K562 (cell line): ENCODE measurements around the gene ULK1. TPM values are rescaled to one million over a fixed set of nuclear protein-coding genes. Genes with fewer than 3 reads are reported as not detected.

Experiments used
- ATAC-seq: fragments of 200-7000 bp; cut with Tn5 transposase; 3 replicates; pipeline ENCODE4 v1.9.1; 2020; ENCODE audit warnings: moderate library complexity
- BruUV-seq: library from RNA; stranded (reverse); fragments of 400-500 nt; replicated peaks from 2 replicates; lab custom pipeline; 2021; lab: Mats Ljungman, UMichigan
- CTCF ChIA-PET: fragments of 300-600 bp; formaldehyde crosslinking; extraction: SDS; loops from one replicate; lab custom pipeline; 2021; ENCODE audit warnings: low intra/inter-chr PET ratio; lab: Yijun Ruan, JAX
- POLR2A ChIA-PET: fragments of 300-600, 350-650 bp; sonication (Branson Sonifier 250); formaldehyde crosslinking; extraction: SDS; loops from one replicate; lab custom pipeline; 2021; ENCODE audit warnings: antibody characterized with exemption, inconsistent platforms; lab: Yijun Ruan, JAX
- DNase-seq, 4 experiments: peaks; one replicate each; pipeline versions ENCODE4 v3.0.0 to v3.0.0-alpha.2; 2011 to 2018; ENCODE audit warnings: low spot score in 3 of 4, mixed read lengths in 3 of 4; ENCODE audit errors: extremely low read depth in 1 of 4
- FAIRE-seq: peaks from 2 replicates; lab custom pipeline; 2011; peaks lifted over from hg19 to GRCh38; lab: Jason Lieb, UNC
- H2AFZ ChIP-seq: 2 replicates; pipeline ENCODE4 v1.6.0; 2011; ENCODE audit warnings: low read depth, low read length, control low read depth, inconsistent platforms
- H3K27ac ChIP-seq: fragments of 200-600 bp; 3 replicates; pipeline ENCODE4 v1.8.0; 2011; ENCODE audit warnings: low read depth, mild to moderate bottlenecking, control low read depth, inconsistent platforms, low read length, moderate library complexity, mixed read lengths; ENCODE audit errors: extremely low read depth
- H3K27me3 ChIP-seq, 2 experiments: fragments of 300-600 bp in 1 of 2; 2 replicates in 1 of 2; 3 replicates in 1 of 2; pipeline versions ENCODE4 v1.6.0 to v1.8.0; 2011; ENCODE audit warnings: inconsistent platforms in 2 of 2, low read length in 2 of 2, mild to moderate bottlenecking in 1 of 2, mixed read lengths in 1 of 2, moderate library complexity in 1 of 2; ENCODE audit not compliant: control insufficient read depth in 2 of 2, insufficient read depth in 2 of 2
- H3K36me3 ChIP-seq: fragments of 300-600 bp; 3 replicates; pipeline ENCODE4 v1.8.0; 2011; ENCODE audit warnings: mild to moderate bottlenecking, low read length, inconsistent platforms; ENCODE audit not compliant: control insufficient read depth, insufficient read depth
- H3K4me1 ChIP-seq, 2 experiments: fragments of 200-600 bp in 1 of 2; replicated peaks in 1 of 2; 2 replicates in 1 of 2; 3 replicates in 1 of 2; pipeline versions ENCODE4 v1.5.1 to v1.8.0; 2011; ENCODE audit warnings: inconsistent platforms in 2 of 2, low read length in 2 of 2, mild to moderate bottlenecking in 1 of 2, mixed read lengths in 1 of 2, moderate library complexity in 1 of 2; ENCODE audit not compliant: control insufficient read depth in 2 of 2, insufficient read depth in 2 of 2
- H3K4me2 ChIP-seq: 2 replicates; pipeline ENCODE4 v1.6.1; 2011; ENCODE audit warnings: low read length, control low read depth, inconsistent platforms, mixed read lengths; ENCODE audit not compliant: insufficient read depth
- H3K4me3 ChIP-seq: fragments of 200-600 bp; sonication (generic), shearing (Covaris generic); 2 replicates; pipeline ENCODE4 v1.5.1; 2016; ENCODE audit warnings: control low read depth, inconsistent platforms
- H3K79me2 ChIP-seq: fragments of 200-600 bp; 3 replicates; pipeline ENCODE4 v1.8.0; 2011; ENCODE audit warnings: low read length, inconsistent platforms; ENCODE audit not compliant: control insufficient read depth, insufficient read depth
- H3K9ac ChIP-seq, 2 experiments: 2 replicates each; pipeline versions ENCODE4 v1.6.0 to v1.6.1; 2011; ENCODE audit warnings: low read depth in 2 of 2, low read length in 2 of 2, control low read depth in 1 of 2, inconsistent platforms in 1 of 2, mild to moderate bottlenecking in 1 of 2, mixed read lengths in 1 of 2; ENCODE audit not compliant: insufficient read depth in 1 of 2
- H3K9me1 ChIP-seq: one replicate; pipeline ENCODE4 v1.6.0; 2011; ENCODE audit warnings: inconsistent platforms, mild to moderate bottlenecking, low read length, moderate library complexity; ENCODE audit not compliant: control insufficient read depth, insufficient read depth
- H3K9me3 ChIP-seq: replicated peaks from 2 replicates; pipeline ENCODE4 v1.5.1; 2011; ENCODE audit warnings: low read depth, low read length, inconsistent platforms; ENCODE audit not compliant: control insufficient read depth, insufficient read depth
- H4K20me1 ChIP-seq: replicated peaks from 2 replicates; pipeline ENCODE4 v1.6.1; 2011; ENCODE audit warnings: low read length, inconsistent platforms, mixed read lengths; ENCODE audit not compliant: control insufficient read depth, insufficient read depth
- CCNT2 ChIP-seq: IDR thresholded peaks from 2 replicates; pipeline ENCODE4 v1.6.1; 2011; ENCODE audit warnings: borderline replicate concordance, low read depth, mild to moderate bottlenecking, moderate library complexity, mixed read lengths, low read length; ENCODE audit not compliant: insufficient read length; ENCODE audit errors: extremely low read depth
- ESRRA ChIP-seq: fragments of 450-650 bp; IDR thresholded peaks from 2 replicates; pipeline ENCODE4 v1.6.1; 2014; ENCODE audit warnings: low read depth, mild to moderate bottlenecking, moderate library complexity, borderline replicate concordance
- MEF2D ChIP-seq: conservative IDR thresholded peaks from 2 replicates; pipeline ENCODE4 v1.6.1; 2016; ENCODE audit warnings: low read depth, missing genetic modification characterization, missing compliant biosample characterization
- PTRF ChIP-seq: fragments of 450-650 bp; IDR thresholded peaks from 2 replicates; pipeline ENCODE4 v1.6.1; 2016; ENCODE audit warnings: mild to moderate bottlenecking, missing genetic modification characterization, missing compliant biosample characterization
- RBM17 ChIP-seq: fragments of 200-400 bp; formaldehyde crosslinking; IDR thresholded peaks from 2 replicates; pipeline ENCODE4 v1.6.1; 2017; ENCODE audit warnings: low read depth, mild to moderate bottlenecking, low read length, borderline replicate concordance
- SMARCC2 ChIP-seq: fragments of 450-650 bp; IDR thresholded peaks from 2 replicates; pipeline ENCODE4 v1.6.1; 2017; ENCODE audit warnings: antibody characterized with exemption, moderate library complexity, mild to moderate bottlenecking, low read depth
- TFAP4 ChIP-seq: sonication (generic); formaldehyde crosslinking; IDR thresholded peaks from 2 replicates; pipeline ENCODE4 v1.8.0; 2022; ENCODE audit warnings: missing genetic modification reagents, mild to moderate bottlenecking, moderate library complexity, borderline replicate concordance
- ZNF695 ChIP-seq: fragments of 450-650 bp; formaldehyde crosslinking; IDR thresholded peaks from 2 replicates; pipeline ENCODE4 v1.4.0; 2020; ENCODE audit warnings: mild to moderate bottlenecking, moderate library complexity
- WGBS: fragments of 100-300 bp; shearing (Covaris generic); methylation state at CpG from one replicate; pipeline ENCODE4 v1.1.6; 2016; ENCODE audit warnings: low coverage, mixed read lengths; ENCODE audit not compliant: insufficient coverage; ENCODE audit errors: missing lambda C conversion rate; 5-methylcytosine and 5-hydroxymethylcytosine counted together
- in situ Hi-C: fragments of 300-500 bp; cut with MboI; formaldehyde crosslinking; loops from 4 replicates; pipeline ENCODE4 v1.15.0; 2018; ENCODE audit warnings: inconsistent platforms, mixed read lengths
- intact Hi-C: fragments of 100-400 bp; cut with micrococcal nuclease; formaldehyde crosslinking; loops from 2 replicates; pipeline ENCODE4 v1.14.2; 2022
- polyA plus RNA-seq, 8 experiments: library from polyadenylated mRNA; depleted of rRNA in 4 of 8; stranded (reverse) in 5 of 8; unstranded in 3 of 8; fragments of >200 nt; fragmentation: Nextera tagmentation in 2 of 8; fragmentation: Illumina TruSeq in 1 of 8; extraction: Ambion mirVana in 2 of 8; extraction: Trizol in 1 of 8; gene quantifications; 2 replicates each; pipeline versions ENCODE4 v1.2.1 to v1.2.3, GENCODE V29; 2011 to 2014; ENCODE audit warnings: inconsistent platforms in 1 of 8, missing spikeins in 1 of 8
- total RNA-seq, 7 experiments: library from RNA; depleted of rRNA in 6 of 7; stranded (reverse); fragments of >200 nt in 6 of 7; fragmentation: Illumina TruSeq in 2 of 7; extraction: Trizol in 2 of 7; gene quantifications; 2 replicates each; pipeline versions ENCODE4 v1.2.1 to v1.2.3, GENCODE V29; 2011 to 2021; ENCODE audit warnings: low replicate concordance in 1 of 7

ULK1 gene
- total and polyA plus RNA-seq, 9 of the 15 experiments (the other 6 are each of a cell fraction or from before 2014, with no cell fraction given) = 0.15 to 29.4 (median 2.5) TPM

GRCh38 chr12:131943876-131944275 is 49.5 kb downstream of the ULK1 start:
- 97% methylated on average over 10 of the region's 10 CpGs for whole genome bisulfite sequencing

More at GRCh38 chr12:131943876-131944275, 49.5 kb downstream of the ULK1 start:
- H3K4me1 ChIP-seq = peaks cover 15 to 33% of the 10 kb centered on the region in 2 experiments
- H3K27me3 ChIP-seq = no peaks in the 10 kb centered on the region
- no peaks in the 10 kb centered on the region for H3K9me3 ChIP-seq
- POLR2A ChIA-PET = interaction anchor here (0.7 to 2.0 kb wide), 2 partner anchors 14 to 43 kb away, joined by 3 to 6 read pairs; partner anchors contain the start of gene PUS1
- H2AFZ ChIP-seq = no peak overlapping the region
- no TSS peak for BruUV-seq
- intact Hi-C loops = no loop called here
- no peaks in the 10 kb centered on the region for H3K9me1 ChIP-seq
- no peak overlapping the region for H3K4me3 ChIP-seq
- CTCF ChIA-PET = no interaction called here
- no peak for FAIRE-seq
- no peak overlapping the region for H3K4me2 ChIP-seq
- in situ Hi-C loops = no loop called here
- peaks cover 57% of the 10 kb centered on the region; the same call in 2 of the 3 replicates for H3K36me3 ChIP-seq
- TF ChIP-seq MEF2D (tag) = no peak
- TF ChIP-seq RBM17 = no peak
- TF ChIP-seq CCNT2 = no peak
- no peak for TF ChIP-seq TFAP4 (CRISPR knock-in tag)
- TF ChIP-seq ZNF695 (CRISPR knock-in tag) = no peak
- no peak for TF ChIP-seq PTRF (tag)
- TF ChIP-seq SMARCC2 = no peak
- no peak for TF ChIP-seq ESRRA
- no peak overlapping the region for H3K9ac ChIP-seq
- H3K79me2 ChIP-seq = peaks cover 4% of the 10 kb centered on the region; the same call in 2 of the 3 replicates
- no peaks in the 10 kb centered on the region for H4K20me1 ChIP-seq
- H3K27ac ChIP-seq = no peak overlapping the region
- no peak for ATAC-seq
- DNase-seq = no peak
